Medulla oblongata (tissue), 1 donor: ENCODE results near the gene PASK.

Source experiments
- DNase-seq: peaks from one replicate; pipeline ENCODE4 v3.0.0-alpha.2; 2015; ENCODE audit errors: extremely low spot score

PASK gene

GRCh38 chr2:241147336-241147735 is 1.9 kb downstream of the PASK start:
- no peak for DNase-seq

- DNase-seq, result no peak
Observed at GRCh38 chr2:241146286-241146685, 3.0 kb downstream of the PASK start.

GRCh38 chr2:241142593-241142992 is 6.7 kb downstream of the PASK start:
- no peak for DNase-seq

GRCh38 chr2:241142063-241142462 is 7.2 kb downstream of the PASK start:
- DNase-seq, result no peak

GRCh38 chr2:241141214-241141770 is 8.0 kb downstream of the PASK start:
- no peak for DNase-seq

GRCh38 chr2:241140445-241140840 is 8.8 kb downstream of the PASK start:
- no peak for DNase-seq

GRCh38 chr2:241139531-241140444 is 9.5 kb downstream of the PASK start:
- DNase-seq, result no peak

GRCh38 chr2:241138471-241138870 is 10.8 kb downstream of the PASK start:
- no peak for DNase-seq

GRCh38 chr2:241137276-241138190 is 11.7 kb downstream of the PASK start:
- no peak for DNase-seq

GRCh38 chr2:241136661-241137260 is 12.5 kb downstream of the PASK start:
- no peak for DNase-seq

- no peak for DNase-seq
Observed at GRCh38 chr2:241136191-241136590, 13.1 kb downstream of the PASK start.

- DNase-seq, result no peak
Observed at GRCh38 chr2:241135737-241136136, 13.5 kb downstream of the PASK start.

GRCh38 chr2:241134711-241135110 is 14.6 kb downstream of the PASK start:
- no peak for DNase-seq

GRCh38 chr2:241133436-241133820 is 15.8 kb downstream of the PASK start:
- DNase-seq, result no peak

- no peak for DNase-seq
Observed at GRCh38 chr2:241132538-241133435, 16.5 kb downstream of the PASK start.

- DNase-seq, result no peak
Observed at GRCh38 chr2:241131531-241131930, 17.7 kb downstream of the PASK start.

GRCh38 chr2:241130316-241130715 is 19.0 kb downstream of the PASK start:
- no peak for DNase-seq

GRCh38 chr2:241129086-241129871 is 20.0 kb downstream of the PASK start:
- no peak for DNase-seq

GRCh38 chr2:241128266-241128665 is 21.0 kb downstream of the PASK start:
- DNase-seq, result no peak

- no peak for DNase-seq
Observed at GRCh38 chr2:241126771-241127202, 22.5 kb downstream of the PASK start.
